Endothelial cell of hepatic sinusoid (primary cell): ENCODE measurements around the gene AUNIP.

Experiments used
- in situ Hi-C: cut with HindIII; loops from 2 replicates; pipeline ENCODE4 v1.10.0; 2017; ENCODE audit warnings: low sequenced_read_pairs

The AUNIP gene

GRCh38 chr1:25833158-25833557, 26.1 kb downstream of the AUNIP start:
- in situ Hi-C loops = no loop called here

DNA sequence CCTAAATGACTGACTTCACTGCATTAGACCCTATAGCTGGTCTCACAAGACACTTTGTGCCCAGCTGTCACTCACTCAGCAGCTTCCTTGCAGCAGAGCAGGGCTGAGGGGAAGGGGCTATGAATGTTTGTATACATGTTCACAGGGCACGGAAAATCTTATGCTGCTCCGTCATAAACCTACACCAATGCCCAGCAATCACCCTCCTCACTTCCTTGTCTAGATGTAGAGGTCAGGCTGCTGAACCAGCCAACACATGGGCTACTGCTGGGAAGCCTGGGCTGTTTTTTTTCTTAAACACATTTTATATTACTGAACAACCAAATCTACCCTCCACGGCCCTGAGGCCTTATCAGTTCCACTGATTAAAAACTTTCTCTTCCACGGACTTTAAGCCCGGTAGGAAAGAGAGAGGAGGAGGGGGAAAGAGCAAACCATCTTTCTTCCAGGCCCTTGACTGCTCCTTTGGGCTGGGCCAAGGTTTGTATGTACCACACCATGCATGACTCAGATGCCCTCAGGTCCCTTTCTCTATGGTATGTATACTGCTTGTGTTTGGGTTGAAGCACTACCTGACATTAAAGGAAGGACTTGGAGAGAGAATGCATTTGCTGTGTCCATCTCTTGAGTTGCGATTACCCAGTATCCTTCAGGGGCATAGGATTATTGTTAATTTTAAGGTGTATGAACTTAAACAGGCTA, 26.8 kb downstream of the AUNIP start:
- in situ Hi-C loops = no loop called here

GRCh38 chr1:25831569-25832196, 27.6 kb downstream of the AUNIP start:
- in situ Hi-C loops = no loop called here

DNA sequence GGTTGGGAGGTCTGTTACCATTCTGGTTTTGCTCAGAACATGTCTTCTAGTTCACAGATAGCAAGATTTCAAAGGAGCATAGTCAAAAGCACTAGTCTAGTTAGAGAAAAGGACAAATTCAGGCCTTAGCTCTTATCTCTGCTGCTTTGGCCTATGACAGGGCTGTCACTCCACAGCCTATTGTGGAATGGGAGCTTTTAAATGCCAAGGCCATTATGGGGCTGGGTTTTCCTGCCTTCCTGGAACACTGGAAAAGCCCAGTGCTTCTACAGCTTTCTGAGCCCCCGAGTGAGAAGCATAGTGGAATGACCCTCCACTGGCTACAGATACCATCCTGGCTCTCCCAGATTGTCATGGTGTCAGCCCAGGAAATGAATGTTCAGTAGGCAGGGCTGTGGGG, 30.2 kb downstream of the AUNIP start:
- in situ Hi-C loops = no loop called here

GRCh38 chr1:25828491-25828890, 30.8 kb downstream of the AUNIP start:
- in situ Hi-C loops = no loop called here

DNA sequence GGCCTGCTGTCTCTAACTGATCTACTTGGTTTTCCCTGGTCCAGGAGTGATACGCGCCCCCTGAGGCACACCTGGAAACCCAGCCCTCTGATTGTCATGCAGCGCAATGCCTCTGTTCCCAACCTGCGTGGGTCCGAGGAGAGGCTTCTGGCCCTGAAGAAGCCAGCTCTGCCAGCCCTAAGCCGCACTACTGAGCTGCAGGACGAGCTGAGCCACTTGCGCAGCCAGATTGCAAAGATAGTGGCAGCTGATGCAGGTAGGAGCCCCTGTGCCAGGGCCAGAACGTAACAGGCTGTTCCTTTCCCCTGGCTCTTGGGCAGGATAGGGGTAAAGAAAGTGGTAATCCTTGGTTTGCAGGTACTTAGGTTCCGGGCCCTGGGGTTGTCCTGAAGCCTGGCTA, 32.7 kb downstream of the AUNIP start:
- in situ Hi-C loops = no loop called here

DNA sequence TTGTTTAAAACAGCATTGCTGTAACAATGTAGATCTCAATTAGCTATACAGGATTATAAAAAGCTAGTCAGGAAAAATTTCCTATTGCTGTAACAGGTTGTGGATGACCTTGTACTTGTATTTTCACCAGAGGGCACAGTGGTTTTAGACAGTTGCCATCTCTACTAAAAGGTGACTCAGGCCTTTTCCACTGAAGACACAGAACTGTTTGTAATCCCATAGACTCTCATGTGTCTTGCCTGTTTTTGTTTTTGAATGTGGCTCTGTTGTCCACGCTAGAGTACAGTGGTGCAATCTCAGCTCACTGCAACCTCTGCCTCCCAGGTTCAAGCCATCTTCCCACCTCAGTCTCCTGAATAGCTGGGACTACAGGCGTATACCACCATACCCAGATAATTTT, 33.7 kb downstream of the AUNIP start:
- in situ Hi-C loops = no loop called here

- in situ Hi-C loops = no loop called here
Observed at GRCh38 chr1:25821630-25822091, 37.6 kb downstream of the AUNIP start.

DNA sequence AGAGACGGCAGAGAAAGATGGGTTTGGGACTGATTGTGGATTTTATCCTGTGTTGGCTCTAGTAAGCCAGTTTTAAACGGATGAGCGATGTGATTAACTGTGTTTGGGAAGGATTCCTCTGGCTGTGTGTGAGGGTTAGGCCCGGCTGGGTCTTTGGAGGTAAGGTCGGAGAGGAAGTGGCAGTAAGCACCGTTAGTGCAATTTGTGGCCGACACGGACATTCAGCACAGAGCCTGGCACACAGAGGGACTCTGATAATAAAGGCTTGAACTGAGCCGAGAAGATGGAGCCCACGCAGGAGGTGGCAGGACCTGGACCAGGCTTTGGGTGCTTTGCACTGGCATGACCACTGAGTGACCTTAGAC, 38.2 kb downstream of the AUNIP start:
- in situ Hi-C loops = no loop called here

GRCh38 chr1:25820247-25821111, 38.8 kb downstream of the AUNIP start:
- in situ Hi-C loops = no loop called here

DNA sequence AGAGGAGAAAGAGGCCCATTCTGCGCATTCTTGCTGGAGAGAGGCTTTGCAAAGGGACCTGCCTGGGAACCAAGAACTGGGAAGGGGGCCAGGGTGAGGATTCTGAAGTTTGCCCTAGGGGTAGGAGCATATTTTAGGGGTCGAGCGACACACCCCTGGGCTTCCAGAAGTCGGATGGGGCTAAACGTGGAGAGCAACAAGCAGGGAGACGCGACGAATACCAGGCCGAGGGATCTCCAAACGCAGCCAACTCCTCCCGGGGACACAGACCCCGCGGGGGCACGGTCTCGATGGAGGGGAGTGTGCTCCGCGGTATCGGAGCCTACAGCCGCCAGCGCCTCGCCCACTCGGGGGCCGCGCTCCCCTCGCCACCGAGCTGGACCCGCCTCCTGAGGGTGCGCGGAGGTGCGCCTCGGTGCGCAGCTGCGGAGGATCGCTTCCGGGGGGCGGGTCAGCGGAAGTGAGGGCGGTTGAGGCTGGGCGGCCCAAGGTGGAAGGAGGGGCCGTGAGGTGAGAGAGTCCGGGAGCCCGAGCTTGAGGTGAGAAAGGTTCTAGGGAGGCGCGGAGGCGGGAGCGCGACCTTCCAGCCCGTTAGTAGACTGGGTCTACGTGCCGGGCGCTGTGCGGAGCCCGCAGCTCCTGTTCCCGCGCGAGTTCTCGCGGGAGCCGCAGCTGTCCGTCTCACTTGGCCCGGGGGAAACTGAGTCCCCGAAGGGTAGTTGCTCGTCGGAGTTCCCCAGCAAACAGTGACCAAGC, 39.6 kb downstream of the AUNIP start, which contains the start of gene MTFR1L:
TSS of gene MTFR1L (plus strand) at position 464 of the 756 bp plus-strand sequence. CDS start 3,151 bp downstream, outside the sequence.
- in situ Hi-C loops = no loop called here

DNA sequence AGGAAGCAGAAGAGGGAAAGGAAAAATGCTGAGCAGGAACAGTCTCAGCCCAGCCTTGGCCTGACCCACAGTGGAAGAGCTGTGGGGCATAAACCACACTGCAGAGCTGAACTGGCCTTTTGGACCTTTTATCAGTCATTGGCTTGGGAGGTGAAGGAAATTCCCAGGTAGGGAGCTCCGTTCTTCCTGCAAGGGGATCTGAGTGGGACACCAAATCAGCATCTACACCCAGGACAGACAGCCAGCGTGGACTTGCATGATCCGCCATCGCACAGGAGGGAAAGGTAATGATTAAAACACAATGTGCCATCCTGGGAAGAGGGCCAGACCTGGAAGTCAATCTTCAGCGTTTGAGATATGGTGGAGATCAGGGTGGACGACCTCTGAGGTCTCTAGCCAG, 40.7 kb downstream of the AUNIP start:
- in situ Hi-C loops = no loop called here

DNA sequence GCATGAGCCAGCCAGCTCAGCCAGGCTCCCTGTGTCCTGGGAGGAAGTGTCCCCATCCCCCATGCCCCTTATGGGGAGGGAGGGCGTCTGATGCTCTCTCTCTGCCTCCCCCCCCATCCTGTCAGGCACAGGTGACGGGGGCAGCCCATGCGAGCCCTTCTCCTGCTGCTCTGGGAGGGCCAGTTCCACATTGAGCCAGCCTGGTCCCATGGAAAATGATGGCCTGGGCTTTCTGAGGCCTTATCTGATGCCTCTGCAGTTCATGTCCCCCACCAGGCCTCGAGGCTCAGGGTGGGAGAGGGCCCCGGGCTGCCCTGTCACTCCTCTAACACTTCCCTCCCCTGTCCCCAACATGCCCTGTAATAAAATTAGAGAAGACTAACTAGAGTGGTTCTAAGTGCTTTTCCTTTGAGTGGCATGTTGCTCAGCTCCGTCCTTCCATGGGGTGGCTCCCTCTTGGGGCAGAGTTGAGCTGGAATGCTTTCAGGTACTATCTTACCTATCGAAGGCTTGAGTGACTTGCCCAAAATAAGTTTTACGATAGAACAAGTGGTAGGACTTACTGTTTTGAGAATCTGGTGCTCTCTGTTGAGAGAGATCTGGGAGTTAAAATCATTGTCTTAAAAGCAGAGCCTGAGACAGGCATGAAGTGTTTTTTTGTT, 41.3 kb downstream of the AUNIP start:
- in situ Hi-C loops = no loop called here

DNA sequence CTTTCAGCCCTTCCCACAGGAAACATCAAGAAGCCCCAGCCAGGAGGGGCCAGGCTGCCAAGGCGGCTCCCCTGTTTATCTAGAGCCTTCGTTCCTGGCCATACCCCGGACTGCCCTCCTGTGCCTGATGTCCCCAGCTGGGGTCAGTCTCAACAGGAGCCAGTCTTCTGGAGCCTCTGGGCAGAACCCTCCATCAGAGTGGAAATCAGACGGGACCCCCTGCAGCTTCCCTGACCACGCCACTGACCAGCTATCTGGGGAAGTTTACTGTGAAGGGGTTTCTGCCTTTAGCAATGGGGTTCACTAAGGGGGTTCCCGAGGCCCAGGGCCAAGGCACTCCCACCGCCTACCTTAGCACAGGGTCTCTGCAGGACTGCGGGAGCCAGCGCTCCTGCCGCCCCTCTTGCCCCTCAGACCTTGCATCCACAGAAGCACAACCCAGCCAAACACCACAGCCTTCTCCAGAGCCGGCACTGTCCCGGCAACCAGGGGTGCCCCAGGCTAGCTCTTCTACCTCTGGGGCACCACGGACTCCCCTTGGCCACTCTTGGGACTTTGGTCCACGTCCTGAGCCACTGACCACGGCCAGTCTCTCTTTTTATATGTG, 43.0 kb downstream of the AUNIP start:
- in situ Hi-C loops = no loop called here

- in situ Hi-C loops = no loop called here
Observed at GRCh38 chr1:25815208-25816111, 43.8 kb downstream of the AUNIP start.

- in situ Hi-C loops = no loop called here
Observed at GRCh38 chr1:25814549-25815087, 44.6 kb downstream of the AUNIP start.

DNA sequence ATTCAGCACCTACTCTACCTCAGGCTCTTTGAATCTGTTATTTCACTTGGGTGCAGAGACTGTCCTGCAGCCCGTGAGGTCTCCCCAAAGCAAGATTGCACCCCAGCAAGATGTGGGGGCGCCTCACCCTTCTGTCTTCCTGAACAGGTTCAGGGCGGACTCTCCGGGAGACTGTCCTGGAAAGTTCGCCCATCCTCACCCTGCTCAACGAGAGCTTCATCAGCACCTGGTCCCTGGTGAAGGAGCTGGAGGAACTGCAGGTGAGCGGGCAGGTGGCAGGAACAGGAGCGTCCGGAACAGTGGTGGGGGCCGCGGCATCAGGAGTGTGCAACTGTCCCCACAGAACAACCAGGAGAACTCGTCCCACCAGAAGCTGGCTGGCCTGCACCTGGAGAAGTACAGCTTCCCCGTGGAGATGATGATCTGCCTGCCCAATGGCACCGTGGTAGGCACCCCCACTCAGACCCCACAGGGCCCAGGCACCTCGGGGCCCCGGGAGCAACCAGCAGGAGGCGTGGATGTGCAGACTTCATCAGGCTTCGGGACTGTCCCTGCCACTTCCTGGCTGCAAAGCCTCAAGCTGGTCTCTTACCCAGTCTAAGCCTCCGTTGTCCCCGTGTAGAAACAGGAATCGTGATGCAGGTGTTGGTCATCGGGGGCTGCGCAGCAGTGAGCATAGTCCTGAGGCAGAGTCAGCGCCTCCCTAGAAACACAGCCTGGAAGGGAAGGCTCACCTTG, 45.4 kb downstream of the AUNIP start:
- in situ Hi-C loops = no loop called here
